Measurements from ENCODE around the gene SUGCT.

- TF ChIP-seq CTCF (IDR thresholded peaks at IDR 0.05) = no peak
- no peak for TF ChIP-seq EP300 (IDR thresholded peaks at IDR 0.05)
- TF ChIP-seq POLR2A (IDR thresholded peaks at IDR 0.05) = no peak
Measured at GRCh38 chr7:40733114-40733513, 598.3 kb downstream of the SUGCT start.

Data from stomach (tissue), 4 donors.